ENCODE measurements around the gene HNF4A.

HNF4A gene

GRCh38 chr20:44393608-44394451 lies 38.3 kb downstream of the HNF4A start:
- no peak for DNase-seq

GRCh38 chr20:44394452-44394701 lies 38.9 kb downstream of the HNF4A start:
- no peak for DNase-seq

DNA sequence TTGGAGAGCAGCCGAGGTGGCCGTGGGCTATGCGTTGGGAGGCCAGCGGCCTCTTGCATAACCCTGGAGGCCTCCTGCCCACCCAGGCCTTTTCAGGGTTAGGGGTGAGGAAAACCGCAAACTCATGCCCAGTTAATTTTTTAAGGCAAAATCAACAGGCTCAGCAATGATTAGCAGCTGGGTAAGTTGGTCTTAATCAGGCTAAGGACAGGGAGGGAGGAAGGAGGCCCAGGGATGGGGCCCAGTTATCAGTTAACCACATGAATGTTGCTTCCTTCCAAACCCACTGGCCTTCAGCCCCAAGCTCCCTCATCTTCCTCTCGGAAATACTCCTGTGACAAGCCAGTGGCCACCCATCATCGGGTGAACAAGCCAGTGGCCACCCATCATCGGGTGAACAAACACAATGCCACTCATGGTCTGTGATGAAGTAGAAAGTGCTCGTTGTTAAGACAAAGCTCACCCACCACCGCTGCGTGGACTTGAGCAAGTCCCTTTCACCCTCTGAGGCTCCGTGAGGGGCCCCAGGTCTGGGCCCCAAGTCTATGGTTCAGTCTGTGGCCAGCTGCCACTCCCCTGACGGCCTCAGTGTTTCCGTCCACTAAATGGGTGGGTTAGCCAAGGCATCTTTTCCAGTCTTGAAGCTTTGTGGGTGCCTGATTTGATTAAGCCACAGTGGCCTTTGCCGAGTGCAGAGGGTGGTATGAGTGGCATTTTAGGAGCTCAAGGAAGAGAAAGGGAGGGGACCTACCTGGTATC lies 39.4 kb downstream of the HNF4A start:
- DNase-seq: no peak

- no peak for DNase-seq
These were observed 40.2 kb downstream of the HNF4A start for GRCh38 chr20:44395461-44396340.

DNA sequence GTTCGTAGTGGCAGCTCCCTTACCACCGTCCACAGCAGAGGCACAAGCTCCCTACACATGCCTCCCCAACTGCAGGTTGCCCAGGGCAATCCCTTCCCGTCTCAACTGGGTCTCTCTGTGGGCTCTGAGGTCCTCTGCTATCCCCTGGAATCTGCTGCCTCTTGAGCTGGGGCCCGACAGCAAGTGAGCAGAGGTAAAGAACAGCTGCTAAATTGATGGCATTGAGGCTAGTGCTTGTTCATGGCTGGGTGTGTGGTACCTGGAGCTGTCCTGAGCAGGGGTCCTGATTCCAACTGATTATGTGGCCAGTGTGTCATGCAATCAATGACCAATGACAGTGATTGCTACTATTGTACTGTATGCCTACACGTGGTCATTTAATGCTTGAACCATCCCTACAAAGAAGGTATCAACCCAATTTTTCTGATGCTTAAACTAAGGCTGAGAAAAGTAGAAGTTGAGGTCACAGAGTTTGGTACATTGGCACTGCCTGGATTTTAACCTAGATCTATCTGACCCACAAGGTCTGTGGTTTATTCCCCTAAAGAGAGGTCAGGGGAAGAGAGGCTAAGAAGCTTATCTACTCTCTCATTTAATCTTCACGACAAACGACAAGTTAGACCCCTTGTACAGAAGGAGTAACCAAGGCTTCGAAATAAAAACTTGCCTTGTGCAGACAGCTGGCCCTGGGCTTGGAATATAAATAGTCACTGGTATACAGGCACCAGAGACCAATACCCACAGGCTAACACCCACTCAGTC lies 41.1 kb downstream of the HNF4A start:
- DNase-seq: no peak

DNA sequence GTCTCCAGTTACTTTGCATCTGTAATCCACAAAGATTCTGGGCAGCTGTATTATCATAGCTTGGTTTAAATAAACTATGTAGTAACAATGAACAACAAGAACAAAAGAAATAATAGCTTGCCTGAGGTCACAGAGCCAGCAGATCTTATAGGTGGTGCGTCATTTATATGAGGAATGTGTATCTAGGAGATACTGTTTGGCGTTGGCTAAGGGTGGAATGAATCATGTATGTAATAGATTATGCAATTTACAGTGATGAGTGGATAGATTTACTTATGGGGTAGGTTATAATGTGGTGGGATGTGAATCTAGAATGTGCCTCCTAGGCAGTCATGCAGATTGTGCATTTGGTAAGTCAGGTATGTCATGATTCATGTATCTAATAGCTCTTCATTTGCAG lies 42.8 kb downstream of the HNF4A start:
- no peak for DNase-seq

DNA sequence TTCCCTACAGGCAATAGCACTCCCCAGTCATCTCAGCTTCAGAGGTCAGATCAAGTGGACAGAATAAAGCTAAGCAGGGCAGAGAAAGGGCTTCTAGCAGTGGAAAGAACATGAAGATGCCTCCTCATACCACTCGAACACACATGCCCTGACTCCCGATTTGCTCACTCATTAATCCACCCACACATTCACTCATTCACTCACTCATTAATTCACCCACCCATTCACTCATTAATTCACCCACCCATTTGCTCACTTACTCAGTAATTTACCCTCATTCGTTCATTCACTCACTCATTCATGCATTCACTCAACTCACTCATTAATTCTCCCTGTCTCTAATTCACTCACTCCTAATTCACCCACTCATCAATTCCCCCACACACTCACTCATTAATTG lies 43.9 kb downstream of the HNF4A start:
- no peak for DNase-seq

DNA sequence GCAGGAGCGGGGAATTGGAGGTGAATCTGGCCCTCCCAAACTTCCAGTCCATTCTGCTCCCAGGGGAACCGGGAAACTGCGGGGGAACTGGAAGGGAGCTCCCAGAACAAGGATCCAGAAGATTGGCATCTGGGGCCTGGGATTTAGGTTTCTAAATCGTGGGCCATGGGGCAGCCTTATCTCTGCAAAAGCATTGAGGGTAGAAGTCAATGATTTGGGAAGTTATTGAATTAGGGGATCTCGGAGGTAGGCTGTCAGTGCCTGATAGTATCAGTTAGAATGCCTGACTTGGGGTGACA lies 45.1 kb downstream of the HNF4A start:
- DNase-seq: no peak

DNA sequence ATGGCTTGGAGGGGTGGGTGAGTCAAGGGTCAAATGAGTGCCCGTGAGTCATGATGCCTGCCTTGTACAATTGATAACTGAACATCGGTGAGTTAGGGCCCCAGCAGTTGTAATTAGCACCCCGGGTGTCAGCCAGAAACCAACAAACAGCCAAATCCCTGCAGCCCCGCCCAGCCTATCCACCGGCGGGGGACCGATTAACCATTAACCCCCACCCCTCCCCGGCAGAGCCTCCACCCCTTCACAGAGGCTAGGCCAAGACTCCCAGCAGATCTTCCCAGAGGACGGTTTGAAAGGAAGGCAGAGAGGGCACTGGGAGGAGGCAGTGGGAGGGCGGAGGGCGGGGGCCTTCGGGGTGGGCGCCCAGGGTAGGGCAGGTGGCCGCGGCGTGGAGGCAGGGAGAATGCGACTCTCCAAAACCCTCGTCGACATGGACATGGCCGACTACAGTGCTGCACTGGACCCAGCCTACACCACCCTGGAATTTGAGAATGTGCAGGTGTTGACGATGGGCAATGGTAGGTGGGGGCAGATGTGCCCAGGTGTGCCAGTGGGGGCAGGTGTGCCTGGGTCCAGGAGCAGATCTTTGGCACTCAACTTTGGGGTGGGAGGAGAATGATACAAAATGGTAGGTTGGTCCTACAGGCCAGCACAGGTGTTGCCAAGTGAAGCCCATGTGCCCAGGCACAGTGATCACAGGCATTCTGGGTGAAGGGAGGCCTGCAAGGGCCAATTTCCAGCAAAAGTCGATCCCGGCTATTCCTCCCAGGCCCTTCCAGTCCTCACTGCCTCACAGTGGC lies 45.7 kb downstream of the HNF4A start:
- no peak for DNase-seq

DNA sequence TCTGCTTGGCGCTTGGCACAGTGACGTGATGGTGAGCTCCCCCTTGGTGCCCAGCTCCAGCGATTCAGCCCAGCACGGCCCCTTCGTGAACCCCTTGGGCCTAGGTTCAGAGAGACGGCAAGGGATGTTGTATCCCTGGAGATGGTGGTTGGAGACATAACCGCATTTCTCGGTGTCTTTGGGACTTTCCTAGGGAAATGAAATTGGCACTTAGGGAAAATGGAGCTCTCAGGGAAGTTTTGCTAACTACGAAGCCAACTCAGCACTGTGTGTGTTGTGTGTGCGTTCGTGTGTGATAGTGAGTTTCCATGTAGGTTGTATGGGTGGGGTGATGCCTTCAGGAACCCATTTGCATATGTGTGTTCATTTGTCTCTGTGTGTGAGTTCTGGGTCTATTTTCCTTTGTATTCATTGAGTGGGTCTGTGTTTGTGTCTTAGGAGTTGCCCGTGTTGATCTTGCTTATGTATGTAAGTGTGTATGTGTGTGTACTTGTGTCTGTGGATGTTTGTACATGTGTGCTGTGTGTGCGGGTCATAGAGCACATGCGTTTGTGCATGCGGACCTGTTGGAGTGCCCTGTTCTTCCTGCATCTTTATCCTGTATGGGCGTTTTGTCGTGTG lies 46.4 kb downstream of the HNF4A start:
- DNase-seq: no peak

DNA sequence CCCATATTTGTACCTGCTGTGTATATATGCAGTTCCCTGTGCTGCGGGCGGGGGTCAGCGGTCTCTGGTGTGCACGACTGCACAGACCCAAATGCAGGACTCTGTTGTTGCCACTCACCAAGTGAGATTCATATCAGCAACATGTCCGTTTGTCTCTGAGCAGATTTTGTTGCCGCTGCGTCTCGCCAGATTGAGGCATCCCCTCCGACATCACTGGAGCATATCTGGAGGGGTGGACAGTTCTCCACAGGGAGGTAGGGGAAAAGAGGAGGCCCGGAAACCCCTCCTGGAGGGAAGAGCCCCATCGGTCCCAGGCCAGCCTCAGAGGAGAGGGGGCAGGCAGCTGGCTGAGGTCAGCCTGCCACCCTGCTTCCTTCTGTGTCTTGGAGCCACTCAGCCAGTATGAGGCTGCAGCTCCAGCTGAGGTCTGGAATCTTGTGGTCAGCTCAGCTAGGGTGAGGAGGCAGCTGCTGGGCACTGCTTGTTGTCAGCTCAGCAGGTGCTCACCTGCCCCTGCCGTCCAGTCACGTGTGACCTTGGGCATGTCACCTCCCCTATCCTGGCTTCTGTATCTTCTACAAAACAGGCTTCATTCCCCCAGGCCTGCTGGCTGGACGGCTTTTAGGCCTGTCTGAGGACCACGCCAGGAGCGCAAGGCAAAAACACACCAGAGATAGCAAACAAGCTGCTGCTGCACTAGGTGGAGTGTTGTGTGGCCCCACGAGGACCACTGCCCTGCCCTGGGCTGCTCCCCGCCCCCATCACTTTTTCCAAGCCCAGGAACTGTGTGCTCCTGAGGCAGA lies 47.1 kb downstream of the HNF4A start:
- DNase-seq: no peak

- DNase-seq: no peak
These were observed 48.0 kb downstream of the HNF4A start for GRCh38 chr20:44403194-44404112.

GRCh38 chr20:44404204-44405181 lies 49.0 kb downstream of the HNF4A start:
- DNase-seq: no peak

DNA sequence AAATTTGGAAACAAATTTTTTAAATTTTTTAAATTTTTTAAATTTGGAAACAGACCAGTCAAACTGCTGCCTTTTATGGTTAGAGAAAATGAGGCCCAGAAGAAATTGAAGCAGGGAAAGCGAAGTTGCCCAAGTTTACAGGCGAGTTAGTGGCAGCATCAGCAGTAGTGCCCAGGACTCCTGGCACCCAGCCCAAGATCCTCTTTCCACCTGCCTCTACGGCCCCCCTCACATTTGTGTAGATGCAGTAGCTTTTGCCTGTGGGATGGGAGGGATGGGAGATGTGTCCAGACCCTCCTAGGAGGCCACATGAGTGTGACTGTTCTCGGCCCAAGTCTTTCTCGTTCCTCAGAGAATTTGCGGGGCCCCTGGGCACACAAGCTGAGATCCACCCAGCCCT lies 49.8 kb downstream of the HNF4A start:
- no peak for DNase-seq

GRCh38 chr20:44405785-44406571 lies 50.5 kb downstream of the HNF4A start:
- DNase-seq: no peak

DNA sequence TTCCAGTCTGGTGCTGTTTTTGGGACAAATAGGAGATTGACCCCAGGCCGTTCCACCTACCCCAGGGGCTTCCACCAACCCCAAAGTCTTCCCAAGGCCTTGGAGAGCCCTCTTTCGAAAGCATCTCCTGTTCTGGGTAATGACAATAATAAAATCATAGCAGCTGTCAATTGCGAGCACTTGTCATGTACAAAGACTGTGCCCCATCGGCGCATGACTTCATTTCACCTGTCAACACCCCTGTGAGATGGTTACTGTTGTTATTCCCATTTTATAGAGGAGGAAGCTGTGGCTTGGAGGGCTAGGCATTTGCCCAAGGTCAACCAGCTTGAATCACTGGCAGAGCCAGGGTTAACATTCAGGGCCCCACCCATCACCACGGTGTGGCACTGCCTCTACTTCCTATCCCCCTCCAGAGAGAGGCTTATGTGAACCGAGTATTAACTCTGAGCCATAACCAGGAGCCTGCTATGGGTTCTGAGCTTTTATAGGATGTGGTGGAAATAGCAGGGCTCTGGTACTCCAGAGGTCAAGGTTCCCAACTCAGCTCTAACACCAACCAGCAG lies 51.2 kb downstream of the HNF4A start:
- DNase-seq: no peak

Measured in SW 1271 (cell line).